B cell (primary cell): ENCODE data around the gene IMPDH2. TPM values are rescaled to one million over a fixed set of nuclear protein-coding genes. Genes with fewer than 3 reads are reported as not detected.

ENCODE experiments used
- ATAC-seq: fragments of 200-7000 bp; cut with Tn5 transposase; one replicate; pipeline ENCODE4 v1.10.0; 2021; ENCODE audit warnings: low read depth, mild to moderate bottlenecking, moderate number of reproducible peaks, moderate library complexity
- CTCF ChIA-PET: fragments of 350-600 bp; sonication (Branson Sonifier 250); formaldehyde crosslinking; loops from one replicate; lab custom pipeline; 2021; ENCODE audit warnings: antibody characterized with exemption, inconsistent platforms; lab: Charles Lee
- POLR2A ChIA-PET: fragments of 350-600 bp; sonication (Branson Sonifier 250); formaldehyde crosslinking; loops from one replicate; lab custom pipeline; 2021; ENCODE audit warnings: antibody characterized with exemption; lab: Charles Lee
- DNase-seq: peaks from one replicate; pipeline ENCODE4 v3.0.0; 2013
- H2AFZ ChIP-seq: 2 replicates; pipeline ENCODE4 v1.6.1; 2012; ENCODE audit warnings: mild to moderate bottlenecking, low read depth, low read length; ENCODE audit not compliant: insufficient read depth, poor library complexity, severe bottlenecking
- H3K27ac ChIP-seq, 2 donors: 1 replicate in 1 of 2; 2 replicates in 1 of 2; pipeline ENCODE4 v1.5.1; 2012 to 2013; ENCODE audit warnings: low read length in 2 of 2, mild to moderate bottlenecking in 2 of 2, moderate library complexity in 1 of 2
- H3K27me3 ChIP-seq, 4 experiments: fragments of 200-600 bp in 1 of 4; sonication (generic) in 1 of 4; replicated peaks in 1 of 4; 1 replicate in 2 of 4; 2 replicates in 2 of 4; pipeline versions ENCODE4 v1.6.1 to v1.7.0; 2013 to 2016; ENCODE audit warnings: low read length in 3 of 4, mild to moderate bottlenecking in 2 of 4, mixed read lengths in 1 of 4, moderate library complexity in 1 of 4; ENCODE audit not compliant: insufficient read depth in 4 of 4, control insufficient read depth in 3 of 4; ENCODE audit errors: control extremely low read depth in 1 of 4
- H3K36me3 ChIP-seq, 2 experiments: replicated peaks in 1 of 2; 1 replicate in 1 of 2; 2 replicates in 1 of 2; pipeline versions ENCODE4 v1.6.1 to v1.7.1; 2013; ENCODE audit warnings: low read length in 1 of 2; ENCODE audit not compliant: insufficient read depth in 2 of 2, control insufficient read depth in 1 of 2; ENCODE audit errors: control extremely low read depth in 1 of 2, extremely low read depth in 1 of 2
- H3K4me1 ChIP-seq, 2 donors: fragments of 200-600 bp in 1 of 2; sonication (generic) in 1 of 2; 1 replicate in 1 of 2; 2 replicates in 1 of 2; pipeline versions ENCODE4 v1.5.1 to v1.6.1; 2013 to 2017; ENCODE audit warnings: low read length in 2 of 2; ENCODE audit not compliant: control insufficient read depth in 2 of 2, insufficient read depth in 2 of 2
- H3K4me2 ChIP-seq: replicated peaks from 2 replicates; pipeline ENCODE3; 2012; ENCODE audit warnings: mild to moderate bottlenecking, low read depth, low read length; ENCODE audit not compliant: poor library complexity, severe bottlenecking
- H3K4me3 ChIP-seq, 5 experiments: fragments of 200-600 bp in 1 of 5; sonication (generic) in 1 of 5; 1 replicate in 3 of 5; 2 replicates in 2 of 5; pipeline versions ENCODE4 v1.5.1 to v1.7.0; 2011 to 2016; ENCODE audit warnings: low read length in 4 of 5, mild to moderate bottlenecking in 4 of 5, low read depth in 2 of 5, control low read depth in 1 of 5, moderate library complexity in 1 of 5; ENCODE audit not compliant: insufficient read depth in 1 of 5; ENCODE audit errors: control extremely low read depth in 1 of 5, extremely low read depth in 1 of 5
- H3K79me2 ChIP-seq: fragments of 200-600 bp; sonication (generic); one replicate; pipeline ENCODE4 v1.6.0; 2016; ENCODE audit warnings: low read length; ENCODE audit not compliant: control insufficient read depth, insufficient read depth
- H3K9ac ChIP-seq: fragments of 200-600 bp; sonication (generic); 2 replicates; pipeline ENCODE4 v1.6.1; 2017; ENCODE audit warnings: mild to moderate bottlenecking, low read length, moderate library complexity
- H3K9me3 ChIP-seq, 3 donors: one replicate each; pipeline versions ENCODE4 v1.6.1 to v1.7.1; 2013; ENCODE audit warnings: low read length in 2 of 3; ENCODE audit not compliant: control insufficient read depth in 2 of 3, insufficient read depth in 1 of 3; ENCODE audit errors: control extremely low read depth in 1 of 3
- H4K20me1 ChIP-seq: 2 replicates; pipeline ENCODE4 v1.6.0; 2012; ENCODE audit warnings: mild to moderate bottlenecking, low read length; ENCODE audit not compliant: insufficient read depth, control insufficient read depth, poor library complexity, severe bottlenecking
- H3K27ac Mint-ChIP-seq: one replicate; pipeline ENCODE4 v1.8.0; 2021; ENCODE audit warnings: mixed read lengths
- H3K27me3 Mint-ChIP-seq: one replicate; pipeline ENCODE4 v1.8.0; 2021; ENCODE audit warnings: mixed read lengths
- H3K4me1 Mint-ChIP-seq: one replicate; pipeline ENCODE4 v1.8.0; 2021; ENCODE audit warnings: mixed read lengths
- H3K4me3 Mint-ChIP-seq: one replicate; pipeline ENCODE4 v1.8.0; 2021; ENCODE audit warnings: mixed read lengths
- H3K9me3 Mint-ChIP-seq: one replicate; pipeline ENCODE4 v1.8.0; 2022; ENCODE audit warnings: mixed read lengths; ENCODE audit not compliant: insufficient read depth
- CTCF ChIP-seq: fragments of 200-600 bp; IDR thresholded peaks from one replicate; pipeline ENCODE4 v1.8.0; 2022; ENCODE audit warnings: antibody characterized with exemption, mild to moderate bottlenecking
- EZH2 ChIP-seq: IDR thresholded peaks from 2 replicates; pipeline ENCODE4 v1.6.1; 2012; ENCODE audit warnings: borderline replicate concordance, low read depth, mild to moderate bottlenecking, moderate library complexity, low read length; ENCODE audit not compliant: insufficient read depth, poor library complexity, severe bottlenecking
- WGBS: methylation state at CpG from one replicate; pipeline ENCODE4 v1.1.5; 2013; ENCODE audit warnings: missing lambda C conversion rate; ENCODE audit not compliant: insufficient coverage; 5-methylcytosine and 5-hydroxymethylcytosine counted together
- intact Hi-C: fragments of 100-400 bp; cut with micrococcal nuclease; formaldehyde crosslinking; loops from one replicate; pipeline ENCODE4 v1.10.0; 2022
- polyA plus RNA-seq: library from polyadenylated mRNA; depleted of rRNA; stranded (reverse); fragments of >200 nt; gene quantifications from 2 replicates; pipeline ENCODE4 v1.2.3, GENCODE V29; 2012
- total RNA-seq, 2 donors: library from RNA; stranded (reverse); fragments of 120-200 nt in 1 of 2; gene quantifications; 1 replicate in 1 of 2; 2 replicates in 1 of 2; pipeline versions ENCODE4 v1.2.3 to v1.2.4, GENCODE V29; 2013 to 2022

Gene IMPDH2
- total and polyA plus RNA-seq, 2 donors (not counting 1 experiment from before 2014, with no cell fraction given) = 171 to 193 TPM

DNA sequence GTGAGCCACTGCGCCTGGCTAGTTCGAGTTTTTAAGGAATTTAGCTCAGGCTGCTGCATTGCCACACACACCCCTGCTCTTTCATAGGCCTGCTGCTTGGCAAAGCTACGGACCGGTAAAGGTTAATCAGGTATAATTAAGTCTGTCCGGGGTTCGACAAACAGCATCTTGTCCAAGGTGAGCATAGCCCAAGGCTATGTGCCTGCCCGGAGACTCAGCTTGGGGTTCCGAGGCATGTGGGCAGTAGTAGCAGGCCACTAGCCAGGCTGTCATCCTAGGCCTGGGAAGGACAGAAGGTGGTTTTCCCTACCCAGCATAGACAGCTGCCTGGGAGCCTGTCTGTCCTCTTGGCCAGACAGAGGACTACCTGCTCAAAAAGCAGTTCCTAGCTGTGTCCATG, 32.6 kb downstream of the IMPDH2 start:
- Histone ChIP-seq H4K20me1 (no peaks in the 10 kb centered on the region), H3K27me3 (no peaks in the 10 kb centered on the region), H3K4me3 (no peak overlapping the region), H3K27ac (no peak overlapping the region), H3K36me3 (peaks cover 0 to 8% of the 10 kb centered on the region in 2 experiments), H3K4me2 (no peak overlapping the region), H3K9me3 (no peaks in the 10 kb centered on the region), H2AFZ (no peak overlapping the region), H3K79me2 (peaks cover under 1% of the 10 kb centered on the region), H3K9ac (no peak overlapping the region), H3K4me1 (peaks cover under 1% of the 10 kb centered on the region in 2 donors)
- Mint-ChIP-seq H3K4me1 (peaks cover 4% of the 10 kb centered on the region), H3K9me3 (no peaks in the 10 kb centered on the region), H3K27me3 (no peaks in the 10 kb centered on the region), H3K27ac (no peak overlapping the region), H3K4me3 (no peak overlapping the region)
- ChIA-PET CTCF (no interaction called here), POLR2A (interaction anchor here (0.5 kb wide), 1 partner anchor 9 kb away, joined by 5 read pairs; no protein-coding TSS in a partner anchor)
- DNase-seq = no peak
- intact Hi-C loops = no loop called here
- TF ChIP-seq CTCF (no peak), EZH2 (no peak)
- ATAC-seq = no peak
- WGBS = 97% methylated on average over 8 of the region's 8 CpGs

GRCh38 chr3:48993834-48994233, 35.4 kb downstream of the IMPDH2 start:
- H3K4me3 Mint-ChIP-seq = no peak overlapping the region
- no peak overlapping the region for H2AFZ ChIP-seq
- peak overlapping the region; percentile 10 for H3K27ac Mint-ChIP-seq
- no peak overlapping the region for H3K4me2 ChIP-seq
- peaks cover 18 to 21% of the 10 kb centered on the region in 2 donors for H3K4me1 ChIP-seq
- peak overlapping the region in 1 of 2 donors; percentile 9 for H3K27ac ChIP-seq
- intact Hi-C loops = no loop called here
- H3K9me3 Mint-ChIP-seq = no peaks in the 10 kb centered on the region
- TF ChIP-seq CTCF (no peak), EZH2 (no peak)
- ChIA-PET CTCF (interaction anchor here (0.6 kb wide), 1 partner anchor 212 kb away, joined by 5 read pairs; no protein-coding TSS in a partner anchor), POLR2A (no interaction called here)
- no peak for DNase-seq
- H3K9ac ChIP-seq = no peak overlapping the region
- ATAC-seq = no peak
- H3K27me3 Mint-ChIP-seq = no peaks in the 10 kb centered on the region
- no peaks in the 10 kb centered on the region for H3K27me3 ChIP-seq
- peaks cover 25% of the 10 kb centered on the region for H3K4me1 Mint-ChIP-seq
- no peaks in the 10 kb centered on the region for H3K9me3 ChIP-seq
- H4K20me1 ChIP-seq = no peaks in the 10 kb centered on the region
- H3K36me3 ChIP-seq = peaks cover 0 to 8% of the 10 kb centered on the region in 2 experiments
- H3K4me3 ChIP-seq = no peak overlapping the region
- H3K79me2 ChIP-seq = peaks cover 11% of the 10 kb centered on the region
